NCI-H146 treated with DMSO at 0.1 percent for 48 hours (cell line): ENCODE data around the gene CFAP221.

Source experiments
- DNase-seq: peaks from one replicate; lab custom pipeline; 2025; ENCODE audit not compliant: unreplicated experiment; lab: John Stamatoyannopoulos, UW

CFAP221 gene

GRCh38 chr2:119536211-119536610, 8.0 kb upstream of the CFAP221 start:
- DNase-seq: no peak

- DNase-seq: no peak
These were observed 7.5 kb upstream of the CFAP221 start for GRCh38 chr2:119536707-119537106.

- DNase-seq: no peak
These were observed 6.5 kb upstream of the CFAP221 start for GRCh38 chr2:119537792-119538191.

GRCh38 chr2:119541476-119541875, 2.8 kb upstream of the CFAP221 start:
- DNase-seq: no peak

- no peak for DNase-seq
These were observed 758 bp downstream of the CFAP221 start for GRCh38 chr2:119544939-119545475.

GRCh38 chr2:119545754-119546446, 1.7 kb downstream of the CFAP221 start:
- DNase-seq: no peak

- no peak for DNase-seq
These were observed 2.2 kb downstream of the CFAP221 start for GRCh38 chr2:119546447-119546767.

- DNase-seq: no peak
These were observed 4.4 kb downstream of the CFAP221 start for GRCh38 chr2:119548516-119549120.

GRCh38 chr2:119549241-119549640, 5.0 kb downstream of the CFAP221 start:
- no peak for DNase-seq

- no peak for DNase-seq
These were observed 6.1 kb downstream of the CFAP221 start for GRCh38 chr2:119550346-119550745.

- no peak for DNase-seq
These were observed 6.6 kb downstream of the CFAP221 start for GRCh38 chr2:119550856-119551255.

GRCh38 chr2:119552902-119553301, 8.7 kb downstream of the CFAP221 start:
- DNase-seq: no peak

GRCh38 chr2:119553687-119554344, 9.6 kb downstream of the CFAP221 start:
- no peak for DNase-seq

GRCh38 chr2:119565481-119565880, 21.2 kb downstream of the CFAP221 start:
- DNase-seq: no peak

- DNase-seq: no peak
These were observed 23.0 kb downstream of the CFAP221 start for GRCh38 chr2:119567292-119567691.

- DNase-seq: no peak
These were observed 30.0 kb downstream of the CFAP221 start for GRCh38 chr2:119574108-119574815.

GRCh38 chr2:119574864-119575263, 30.6 kb downstream of the CFAP221 start:
- DNase-seq: no peak

- DNase-seq: no peak
These were observed 31.2 kb downstream of the CFAP221 start for GRCh38 chr2:119575439-119575838.

GRCh38 chr2:119579424-119580295, 35.4 kb downstream of the CFAP221 start:
- DNase-seq: no peak

- DNase-seq: no peak
These were observed 36.4 kb downstream of the CFAP221 start for GRCh38 chr2:119580550-119581072.
